ENCODE data around the gene PRMT5.
A peak's percentile ranks its signal among the peaks of the same experiment; 100 is the strongest.
"Not testable (repeated sequence)": the region's sequence is repeated elsewhere in the genome, so short reads cannot be mapped to it uniquely, and the experiment has no call there.

Gene PRMT5

GRCh38 chr14:22932146-22932545, 3.0 kb upstream of the PRMT5 start:
- DNase-seq: no peak

- no peak for DNase-seq
Measured at GRCh38 chr14:22929961-22930364, 787 bp upstream of the PRMT5 start.

GRCh38 chr14:22928237-22929103, 706 bp downstream of the PRMT5 start:
- no peak for DNase-seq

- DNase-seq: no peak
Measured at GRCh38 chr14:22926316-22926715, 2.9 kb downstream of the PRMT5 start.

GRCh38 chr14:22925513-22925912, 3.7 kb downstream of the PRMT5 start:
- DNase-seq: no peak

- DNase-seq: no peak
Measured at GRCh38 chr14:22923746-22924145, 5.4 kb downstream of the PRMT5 start.

GRCh38 chr14:22922294-22922693, 6.9 kb downstream of the PRMT5 start:
- DNase-seq: no peak

GRCh38 chr14:22920697-22921096, 8.5 kb downstream of the PRMT5 start:
- DNase-seq: no peak

- no peak for DNase-seq
Measured at GRCh38 chr14:22919601-22919921, 9.6 kb downstream of the PRMT5 start.

- peak; percentile 88 to 100 (median 99) for DNase-seq
Measured at GRCh38 chr14:22918804-22919600, 10.2 kb downstream of the PRMT5 start, which contains the start of gene RBM23. RBM23 (minus strand) TSS chr14:22919149.

- DNase-seq: no peak
Measured at GRCh38 chr14:22915886-22916521, 13.2 kb downstream of the PRMT5 start.

GRCh38 chr14:22914836-22915235, 14.3 kb downstream of the PRMT5 start:
- DNase-seq: not testable (repeated sequence)

GRCh38 chr14:22910916-22911315, 18.3 kb downstream of the PRMT5 start:
- DNase-seq: no peak

- no peak for DNase-seq
Measured at GRCh38 chr14:22908601-22909000, 20.6 kb downstream of the PRMT5 start.

- no peak for DNase-seq
Measured at GRCh38 chr14:22907429-22907828, 21.7 kb downstream of the PRMT5 start.

GRCh38 chr14:22906073-22906472, 23.1 kb downstream of the PRMT5 start:
- DNase-seq: no peak

GRCh38 chr14:22905627-22906026, 23.5 kb downstream of the PRMT5 start:
- DNase-seq: no peak

GRCh38 chr14:22903742-22904087, 25.5 kb downstream of the PRMT5 start:
- no peak for DNase-seq

GRCh38 chr14:22901799-22902198, 27.4 kb downstream of the PRMT5 start:
- DNase-seq: no peak

GRCh38 chr14:22900081-22900799, 28.9 kb downstream of the PRMT5 start:
- no peak for DNase-seq

- DNase-seq: no peak
Measured at GRCh38 chr14:22898302-22899090, 30.7 kb downstream of the PRMT5 start.

- DNase-seq: no peak
Measured at GRCh38 chr14:22897357-22897756, 31.8 kb downstream of the PRMT5 start.
